HG02981 (cell line): ENCODE measurements around the gene TMEM232.
"Not testable (repeated sequence)": the region's sequence is repeated elsewhere in the genome, so short reads cannot be mapped to it uniquely, and the experiment has no call there.

Experiments used
- ATAC-seq: cut with Tn5 transposase; IDR thresholded peaks from one replicate; pipeline ENCODE4 v1.9.1; 2021; ENCODE audit warnings: mild to moderate bottlenecking, moderate library complexity; ENCODE audit not compliant: unreplicated experiment

Gene TMEM232

GRCh38 chr5:110536120-110537115, 190.1 kb downstream of the TMEM232 start:
- ATAC-seq: no peak

GRCh38 chr5:110535146-110535545, 191.3 kb downstream of the TMEM232 start:
- not testable (repeated sequence) for ATAC-seq

GRCh38 chr5:110525762-110526161, 200.7 kb downstream of the TMEM232 start:
- ATAC-seq: no peak

GRCh38 chr5:110517396-110517795, 209.1 kb downstream of the TMEM232 start:
- ATAC-seq: no peak

- ATAC-seq: no peak
Measured at GRCh38 chr5:110514030-110514429, 212.4 kb downstream of the TMEM232 start.

GRCh38 chr5:110512266-110512665, 214.2 kb downstream of the TMEM232 start:
- ATAC-seq: no peak

GRCh38 chr5:110510146-110510545, 216.3 kb downstream of the TMEM232 start:
- no peak for ATAC-seq

- ATAC-seq: no peak
Measured at GRCh38 chr5:110507972-110508371, 218.5 kb downstream of the TMEM232 start.

- no peak for ATAC-seq
Measured at GRCh38 chr5:110506378-110506777, 220.1 kb downstream of the TMEM232 start.

GRCh38 chr5:110496276-110496675, 230.2 kb downstream of the TMEM232 start:
- no peak for ATAC-seq

- no peak for ATAC-seq
Measured at GRCh38 chr5:110492446-110492845, 234.0 kb downstream of the TMEM232 start.

- no peak for ATAC-seq
Measured at GRCh38 chr5:110478895-110479294, 247.6 kb downstream of the TMEM232 start.

- no peak for ATAC-seq
Measured at GRCh38 chr5:110477911-110478310, 248.6 kb downstream of the TMEM232 start.

- ATAC-seq: no peak
Measured at GRCh38 chr5:110476164-110476563, 250.3 kb downstream of the TMEM232 start.

- ATAC-seq: no peak
Measured at GRCh38 chr5:110475529-110475928, 250.9 kb downstream of the TMEM232 start.

- no peak for ATAC-seq
Measured at GRCh38 chr5:110469486-110469885, 257.0 kb downstream of the TMEM232 start.

- no peak for ATAC-seq
Measured at GRCh38 chr5:110463106-110463505, 263.4 kb downstream of the TMEM232 start.

GRCh38 chr5:110460837-110461236, 265.6 kb downstream of the TMEM232 start:
- no peak for ATAC-seq

GRCh38 chr5:110458313-110458712, 268.2 kb downstream of the TMEM232 start:
- ATAC-seq: no peak

- no peak for ATAC-seq
Measured at GRCh38 chr5:110442856-110443255, 283.6 kb downstream of the TMEM232 start.

- no peak for ATAC-seq
Measured at GRCh38 chr5:110441035-110441434, 285.4 kb downstream of the TMEM232 start.

GRCh38 chr5:110440058-110440457, 286.4 kb downstream of the TMEM232 start:
- ATAC-seq: no peak
